WTC11 (cell line): ENCODE results near the gene COLEC12. TPM values are rescaled to one million over a fixed set of nuclear protein-coding genes. Genes with fewer than 3 reads are reported as not detected.

Experiments
- ATAC-seq: fragments of 200-7000 bp; cut with Tn5 transposase; 2 replicates; pipeline ENCODE4 v1.10.0; 2021; ENCODE audit warnings: mild to moderate bottlenecking, moderate library complexity
- CTCF ChIA-PET: fragments of 300-600 bp; sonication (Branson Sonifier 250); formaldehyde crosslinking; loops from one replicate; lab custom pipeline; 2021; ENCODE audit warnings: antibody characterized with exemption; lab: Charles Lee
- POLR2A ChIA-PET: fragments of 350-600 bp; sonication (Branson Sonifier 250); formaldehyde crosslinking; loops from one replicate; lab custom pipeline; 2021; ENCODE audit warnings: antibody characterized with exemption; lab: Charles Lee
- DNase-seq: peaks from one replicate; pipeline ENCODE4 v3.0.0; 2021; ENCODE audit warnings: low spot score
- H3K27ac Mint-ChIP-seq: 2 replicates; pipeline ENCODE4 v1.8.0; 2021; ENCODE audit warnings: mixed read lengths
- H3K27me3 Mint-ChIP-seq: 2 replicates; pipeline ENCODE4 v1.8.0; 2021; ENCODE audit warnings: low read depth, mild to moderate bottlenecking, moderate library complexity, mixed read lengths
- H3K36me3 Mint-ChIP-seq: 2 replicates; pipeline ENCODE4 v1.8.0; 2021; ENCODE audit warnings: mixed read lengths
- H3K4me1 Mint-ChIP-seq: 2 replicates; pipeline ENCODE4 v1.8.0; 2022; ENCODE audit warnings: mixed read lengths
- H3K4me3 Mint-ChIP-seq: 2 replicates; pipeline ENCODE4 v1.8.0; 2021; ENCODE audit warnings: mild to moderate bottlenecking, moderate library complexity, mixed read lengths
- H3K9me3 Mint-ChIP-seq: 2 replicates; pipeline ENCODE4 v1.8.0; 2021; ENCODE audit warnings: mixed read lengths
- ARID4B ChIP-seq: sonication (generic); formaldehyde crosslinking; IDR thresholded peaks from 2 replicates; pipeline ENCODE4 v1.8.0; 2023; ENCODE audit warnings: missing genetic modification reagents, mild to moderate bottlenecking, borderline replicate concordance
- ATF1 ChIP-seq: sonication (generic); formaldehyde crosslinking; IDR thresholded peaks from 2 replicates; pipeline ENCODE4 v1.8.1; 2023; ENCODE audit warnings: mild to moderate bottlenecking, moderate library complexity, missing genetic modification reagents
- ATF2 ChIP-seq: sonication (generic); formaldehyde crosslinking; IDR thresholded peaks from 2 replicates; pipeline ENCODE4 v1.8.1; 2022; ENCODE audit warnings: low read depth, missing genetic modification reagents, borderline replicate concordance
- ATF3 ChIP-seq: sonication (generic); formaldehyde crosslinking; conservative IDR thresholded peaks from 2 replicates; pipeline ENCODE4 v1.8.1; 2022; ENCODE audit warnings: mild to moderate bottlenecking, missing genetic modification reagents
- ETV6 ChIP-seq: sonication (generic); formaldehyde crosslinking; IDR thresholded peaks from 2 replicates; pipeline ENCODE4 v1.8.1; 2022; ENCODE audit warnings: mild to moderate bottlenecking, missing genetic modification reagents
- FOXP1 ChIP-seq: sonication (generic); formaldehyde crosslinking; IDR thresholded peaks from 2 replicates; pipeline ENCODE4 v1.8.0; 2022; ENCODE audit warnings: missing genetic modification reagents, mild to moderate bottlenecking, moderate library complexity, borderline replicate concordance
- MLX ChIP-seq: sonication (generic); formaldehyde crosslinking; IDR thresholded peaks from 2 replicates; pipeline ENCODE4 v1.8.1; 2023; ENCODE audit warnings: mild to moderate bottlenecking, missing genetic modification reagents, moderate library complexity
- OVOL2 ChIP-seq: fragments of 250-450 bp; sonication (Bioruptor Pico); IDR thresholded peaks from 2 replicates; pipeline ENCODE4 v1.9.0; 2021; ENCODE audit warnings: mild to moderate bottlenecking, borderline replicate concordance
- total RNA-seq: library from RNA; stranded (reverse); gene quantifications from 3 replicates; pipeline ENCODE4 v1.2.3, GENCODE V29; 2021
- TF ChIP-seq, protein P1 (sequence below): sonication (generic); formaldehyde crosslinking; IDR thresholded peaks from 2 replicates; pipeline ENCODE4 v1.8.0; 2022; ENCODE audit warnings: mild to moderate bottlenecking, missing genetic modification reagents
- TF ChIP-seq, protein P2 (sequence below): sonication (generic); formaldehyde crosslinking; IDR thresholded peaks from 2 replicates; pipeline ENCODE4 v1.8.0; 2022; ENCODE audit warnings: mild to moderate bottlenecking, missing genetic modification reagents
- TF ChIP-seq, protein P3 (sequence below): sonication (generic); formaldehyde crosslinking; conservative IDR thresholded peaks from 2 replicates; pipeline ENCODE4 v1.8.1; 2023; ENCODE audit warnings: mild to moderate bottlenecking, low read depth, missing genetic modification reagents, moderate library complexity
- TF ChIP-seq, protein P4 (sequence below): sonication (generic); formaldehyde crosslinking; IDR thresholded peaks from 2 replicates; pipeline ENCODE4 v1.8.0; 2022; ENCODE audit warnings: mild to moderate bottlenecking, missing genetic modification reagents

The COLEC12 gene
- total RNA-seq, 1 experiment from 2014 or later, result 0.48 TPM

DNA sequence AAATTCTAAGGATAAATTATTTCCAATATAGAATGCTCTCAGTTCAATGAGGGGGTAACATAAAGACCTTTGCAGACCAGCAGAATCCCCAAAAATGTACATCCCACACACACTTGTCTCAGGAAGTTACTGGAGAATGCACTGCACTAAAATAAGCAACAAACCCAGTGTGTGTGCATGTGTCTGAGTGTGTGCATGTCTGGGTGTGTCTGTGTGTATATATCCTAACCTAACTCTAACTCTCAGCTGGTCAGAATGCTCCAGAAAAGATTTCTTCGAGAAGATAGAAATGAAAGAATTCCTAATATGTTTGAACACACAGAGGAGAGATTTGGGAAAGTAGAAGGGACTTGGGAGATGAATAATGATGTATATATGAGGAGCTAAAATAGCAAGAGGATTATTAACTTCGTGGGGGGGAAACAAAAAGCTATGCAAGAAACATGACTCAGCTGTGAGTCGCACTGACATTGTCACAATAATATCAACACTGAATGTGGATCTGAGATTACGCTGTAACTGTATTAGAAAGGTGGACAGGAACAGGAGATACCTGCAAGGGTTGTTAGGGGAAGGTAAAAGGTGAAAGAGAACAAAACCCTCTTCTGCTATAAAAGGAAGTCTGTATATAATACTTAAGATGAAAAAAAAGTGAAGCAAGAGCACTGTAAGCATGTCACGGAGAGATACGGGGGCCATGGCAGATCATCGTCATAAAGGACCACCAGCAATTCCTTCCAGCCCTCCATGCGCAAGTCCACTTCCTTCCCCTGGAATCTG, 11.1 kb downstream of the COLEC12 start:
- TF ChIP-seq, protein P1, sequence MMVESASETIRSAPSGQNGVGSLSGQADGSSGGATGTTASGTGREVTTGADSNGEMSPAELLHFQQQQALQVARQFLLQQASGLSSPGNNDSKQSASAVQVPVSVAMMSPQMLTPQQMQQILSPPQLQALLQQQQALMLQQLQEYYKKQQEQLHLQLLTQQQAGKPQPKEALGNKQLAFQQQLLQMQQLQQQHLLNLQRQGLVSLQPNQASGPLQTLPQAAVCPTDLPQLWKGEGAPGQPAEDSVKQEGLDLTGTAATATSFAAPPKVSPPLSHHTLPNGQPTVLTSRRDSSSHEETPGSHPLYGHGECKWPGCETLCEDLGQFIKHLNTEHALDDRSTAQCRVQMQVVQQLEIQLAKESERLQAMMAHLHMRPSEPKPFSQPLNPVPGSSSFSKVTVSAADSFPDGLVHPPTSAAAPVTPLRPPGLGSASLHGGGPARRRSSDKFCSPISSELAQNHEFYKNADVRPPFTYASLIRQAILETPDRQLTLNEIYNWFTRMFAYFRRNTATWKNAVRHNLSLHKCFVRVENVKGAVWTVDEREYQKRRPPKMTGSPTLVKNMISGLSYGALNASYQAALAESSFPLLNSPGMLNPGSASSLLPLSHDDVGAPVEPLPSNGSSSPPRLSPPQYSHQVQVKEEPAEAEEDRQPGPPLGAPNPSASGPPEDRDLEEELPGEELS (CRISPR knock-in tag), result no peak
- no peak for TF ChIP-seq OVOL2 (CRISPR knock-in tag)
- TF ChIP-seq MLX, result no peak
- no peak for TF ChIP-seq ATF3 (CRISPR knock-in tag)
- TF ChIP-seq, protein P2, sequence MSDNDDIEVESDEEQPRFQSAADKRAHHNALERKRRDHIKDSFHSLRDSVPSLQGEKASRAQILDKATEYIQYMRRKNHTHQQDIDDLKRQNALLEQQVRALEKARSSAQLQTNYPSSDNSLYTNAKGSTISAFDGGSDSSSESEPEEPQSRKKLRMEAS (CRISPR knock-in tag), result no peak
- CTCF ChIA-PET, result no interaction called here

GRCh38 chr18:486929-487740, 13.4 kb downstream of the COLEC12 start:
- H3K27me3 Mint-ChIP-seq, result peaks cover 3% of the 10 kb centered on the region; the same call in 1 of the 2 replicates
- H3K9me3 Mint-ChIP-seq, result peaks cover 18% of the 10 kb centered on the region
- ATAC-seq, result no peak
- no peak for DNase-seq
- H3K36me3 Mint-ChIP-seq, result peaks cover 8% of the 10 kb centered on the region
- CTCF ChIA-PET, result no interaction called here
- TF ChIP-seq, protein P3, sequence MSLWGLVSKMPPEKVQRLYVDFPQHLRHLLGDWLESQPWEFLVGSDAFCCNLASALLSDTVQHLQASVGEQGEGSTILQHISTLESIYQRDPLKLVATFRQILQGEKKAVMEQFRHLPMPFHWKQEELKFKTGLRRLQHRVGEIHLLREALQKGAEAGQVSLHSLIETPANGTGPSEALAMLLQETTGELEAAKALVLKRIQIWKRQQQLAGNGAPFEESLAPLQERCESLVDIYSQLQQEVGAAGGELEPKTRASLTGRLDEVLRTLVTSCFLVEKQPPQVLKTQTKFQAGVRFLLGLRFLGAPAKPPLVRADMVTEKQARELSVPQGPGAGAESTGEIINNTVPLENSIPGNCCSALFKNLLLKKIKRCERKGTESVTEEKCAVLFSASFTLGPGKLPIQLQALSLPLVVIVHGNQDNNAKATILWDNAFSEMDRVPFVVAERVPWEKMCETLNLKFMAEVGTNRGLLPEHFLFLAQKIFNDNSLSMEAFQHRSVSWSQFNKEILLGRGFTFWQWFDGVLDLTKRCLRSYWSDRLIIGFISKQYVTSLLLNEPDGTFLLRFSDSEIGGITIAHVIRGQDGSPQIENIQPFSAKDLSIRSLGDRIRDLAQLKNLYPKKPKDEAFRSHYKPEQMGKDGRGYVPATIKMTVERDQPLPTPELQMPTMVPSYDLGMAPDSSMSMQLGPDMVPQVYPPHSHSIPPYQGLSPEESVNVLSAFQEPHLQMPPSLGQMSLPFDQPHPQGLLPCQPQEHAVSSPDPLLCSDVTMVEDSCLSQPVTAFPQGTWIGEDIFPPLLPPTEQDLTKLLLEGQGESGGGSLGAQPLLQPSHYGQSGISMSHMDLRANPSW (CRISPR knock-in tag), result no peak
- no peak overlapping the region for H3K4me3 Mint-ChIP-seq
- POLR2A ChIA-PET, result no interaction called here
- H3K27ac Mint-ChIP-seq, result no peak overlapping the region
- H3K4me1 Mint-ChIP-seq, result no peaks in the 10 kb centered on the region

More for the DNA sequence above, 11.1 kb downstream of the COLEC12 start:
- peaks cover 3% of the 10 kb centered on the region for H3K27me3 Mint-ChIP-seq
- H3K27ac Mint-ChIP-seq, result no peak overlapping the region
- no peak overlapping the region for H3K4me3 Mint-ChIP-seq
- H3K9me3 Mint-ChIP-seq, result peaks cover 18% of the 10 kb centered on the region
- POLR2A ChIA-PET, result no interaction called here
- ATAC-seq (no peak), DNase-seq (no peak)
- H3K4me1 Mint-ChIP-seq, result peaks cover 6% of the 10 kb centered on the region
- H3K36me3 Mint-ChIP-seq, result peaks cover 8% of the 10 kb centered on the region

- Mint-ChIP-seq H3K4me3 (no peak overlapping the region), H3K9me3 (peaks cover 18% of the 10 kb centered on the region), H3K27me3 (peaks cover 3% of the 10 kb centered on the region; the same call in 1 of the 2 replicates), H3K27ac (no peak overlapping the region), H3K4me1 (peaks cover 11% of the 10 kb centered on the region), H3K36me3 (peaks cover 8% of the 10 kb centered on the region)
- no peak for TF ChIP-seq ATF2 (CRISPR knock-in tag)
- TF ChIP-seq FOXP1 (CRISPR knock-in tag), result no peak
- TF ChIP-seq ATF1, result no peak
- no peak for TF ChIP-seq ETV6 (CRISPR knock-in tag)
- no peak for TF ChIP-seq ARID4B (CRISPR knock-in tag)
- TF ChIP-seq, protein P4, sequence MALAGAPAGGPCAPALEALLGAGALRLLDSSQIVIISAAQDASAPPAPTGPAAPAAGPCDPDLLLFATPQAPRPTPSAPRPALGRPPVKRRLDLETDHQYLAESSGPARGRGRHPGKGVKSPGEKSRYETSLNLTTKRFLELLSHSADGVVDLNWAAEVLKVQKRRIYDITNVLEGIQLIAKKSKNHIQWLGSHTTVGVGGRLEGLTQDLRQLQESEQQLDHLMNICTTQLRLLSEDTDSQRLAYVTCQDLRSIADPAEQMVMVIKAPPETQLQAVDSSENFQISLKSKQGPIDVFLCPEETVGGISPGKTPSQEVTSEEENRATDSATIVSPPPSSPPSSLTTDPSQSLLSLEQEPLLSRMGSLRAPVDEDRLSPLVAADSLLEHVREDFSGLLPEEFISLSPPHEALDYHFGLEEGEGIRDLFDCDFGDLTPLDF (CRISPR knock-in tag), result no peak
- DNase-seq, result no peak
- ATAC-seq, result no peak
- ChIA-PET POLR2A (no interaction called here), CTCF (no interaction called here)
These were observed 15.6 kb downstream of the COLEC12 start for GRCh38 chr18:484749-485464.
